Lung (tissue), 12 donors: ENCODE results near the gene MBD3L4. TPM values are rescaled to one million over a fixed set of nuclear protein-coding genes. Genes with fewer than 3 reads are reported as not detected.
A peak's percentile ranks its signal among the peaks of the same experiment; 100 is the strongest.

Experiments used
- ATAC-seq: fragments of 200-7000 bp; cut with Tn5 transposase; one replicate; pipeline ENCODE4 v1.9.1; 2020; ENCODE audit warnings: moderate number of reproducible peaks; ENCODE audit not compliant: insufficient read depth, low FRiP score
- DNase-seq, 3 donors: peaks; one replicate each; pipeline ENCODE4 v3.0.0-alpha.2; 2013 to 2017
- H3K27ac ChIP-seq, 2 donors: one replicate each; pipeline ENCODE4 v1.5.1; 2013; ENCODE audit warnings: mild to moderate bottlenecking in 2 of 2, moderate library complexity in 2 of 2, control low read depth in 1 of 2, inconsistent platforms in 1 of 2, low read depth in 1 of 2, low read length in 1 of 2
- H3K27me3 ChIP-seq, 3 donors: one replicate each; pipeline ENCODE4 v1.5.1; 2013; ENCODE audit warnings: low read length in 2 of 3; ENCODE audit not compliant: control insufficient read depth in 3 of 3, insufficient read depth in 3 of 3
- H3K36me3 ChIP-seq, 4 donors: one replicate each; pipeline ENCODE4 v1.5.1; 2013; ENCODE audit warnings: low read length in 4 of 4, mild to moderate bottlenecking in 1 of 4, moderate library complexity in 1 of 4; ENCODE audit not compliant: control insufficient read depth in 4 of 4, insufficient read depth in 4 of 4
- H3K4me1 ChIP-seq, 5 donors: one replicate each; pipeline ENCODE4 v1.5.1; 2013; ENCODE audit warnings: low read length in 5 of 5, mild to moderate bottlenecking in 2 of 5, moderate library complexity in 1 of 5; ENCODE audit not compliant: control insufficient read depth in 5 of 5, insufficient read depth in 5 of 5
- H3K4me3 ChIP-seq: one replicate; pipeline ENCODE4 v1.5.1; 2013; ENCODE audit warnings: mild to moderate bottlenecking, control low read depth, moderate library complexity
- H3K9ac ChIP-seq, 2 donors: one replicate each; pipeline ENCODE4 v1.5.1; 2013; ENCODE audit warnings: low read length in 2 of 2, control low read depth in 1 of 2; ENCODE audit not compliant: insufficient read depth in 1 of 2
- H3K9me3 ChIP-seq, 4 donors: one replicate each; pipeline ENCODE4 v1.5.1; 2013; ENCODE audit warnings: low read length in 3 of 4, mild to moderate bottlenecking in 1 of 4, moderate library complexity in 1 of 4; ENCODE audit not compliant: control insufficient read depth in 4 of 4, insufficient read depth in 3 of 4
- WGBS, 2 donors: extraction: QIAGEN DNeasy Blood & Tissue Kit; methylation state at CpG; one replicate each; pipeline ENCODE4 v1.1.7; 2013; 5-methylcytosine and 5-hydroxymethylcytosine counted together
- polyA plus RNA-seq, 2 donors: library from polyadenylated mRNA; stranded (reverse); fragments of 200-250 nt; gene quantifications; one replicate each; pipeline ENCODE4 v1.2.1, GENCODE V29; 2013
- total RNA-seq, 2 donors: library from RNA; depleted of rRNA in 1 of 2; stranded (reverse); fragments of >200 nt in 1 of 2; gene quantifications; one replicate each; pipeline ENCODE4 v1.2.1, GENCODE V29; 2014 to 2021
- TF ChIP-seq, protein P1 (sequence below): IDR thresholded peaks from 2 replicates; pipeline ENCODE4 v1.5.1; 2012; ENCODE audit warnings: mild to moderate bottlenecking; ENCODE audit errors: control extremely low read depth, extremely low read depth
- donor health status: control.
- donor health status: control.
- donor health status: Bipolar disorder and iron deficiency.
- donor health status: healthy.
- donor health status: DM: yes; HTN: yes; CAD: no.

MBD3L4 gene
- total and polyA plus RNA-seq, 4 donors, result not detected

DNA sequence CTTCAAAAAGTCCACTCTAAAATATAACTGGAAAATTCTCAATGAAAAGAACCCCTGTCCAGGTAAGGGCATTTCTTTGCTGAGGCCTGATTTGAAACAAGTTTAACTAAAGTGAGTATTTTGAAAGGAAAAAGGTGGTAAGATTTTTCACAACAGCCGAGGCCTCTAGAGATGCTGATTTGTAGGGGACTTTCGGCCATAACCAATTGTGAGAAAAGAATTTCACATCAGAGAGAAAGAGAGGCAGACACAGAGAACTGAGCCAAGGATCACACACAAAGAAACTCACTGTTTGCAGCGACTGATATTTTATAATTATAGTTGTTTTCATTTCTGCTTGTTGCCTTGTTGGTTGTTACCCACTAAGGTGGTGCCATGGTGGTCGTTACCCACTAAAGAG is 43.2 kb downstream of the MBD3L4 start:
- Histone ChIP-seq H3K4me3 (no peak overlapping the region), H3K36me3 (no peaks in the 10 kb centered on the region), H3K4me1 (no peaks in the 10 kb centered on the region), H3K9me3 (peaks cover 0 to 6% (median 2%) of the 10 kb centered on the region in 4 donors), H3K27ac (no peak overlapping the region), H3K27me3 (no peaks in the 10 kb centered on the region), H3K9ac (no peak overlapping the region)
- DNase-seq (no peak), ATAC-seq (no peak)
- TF ChIP-seq, protein P1, sequence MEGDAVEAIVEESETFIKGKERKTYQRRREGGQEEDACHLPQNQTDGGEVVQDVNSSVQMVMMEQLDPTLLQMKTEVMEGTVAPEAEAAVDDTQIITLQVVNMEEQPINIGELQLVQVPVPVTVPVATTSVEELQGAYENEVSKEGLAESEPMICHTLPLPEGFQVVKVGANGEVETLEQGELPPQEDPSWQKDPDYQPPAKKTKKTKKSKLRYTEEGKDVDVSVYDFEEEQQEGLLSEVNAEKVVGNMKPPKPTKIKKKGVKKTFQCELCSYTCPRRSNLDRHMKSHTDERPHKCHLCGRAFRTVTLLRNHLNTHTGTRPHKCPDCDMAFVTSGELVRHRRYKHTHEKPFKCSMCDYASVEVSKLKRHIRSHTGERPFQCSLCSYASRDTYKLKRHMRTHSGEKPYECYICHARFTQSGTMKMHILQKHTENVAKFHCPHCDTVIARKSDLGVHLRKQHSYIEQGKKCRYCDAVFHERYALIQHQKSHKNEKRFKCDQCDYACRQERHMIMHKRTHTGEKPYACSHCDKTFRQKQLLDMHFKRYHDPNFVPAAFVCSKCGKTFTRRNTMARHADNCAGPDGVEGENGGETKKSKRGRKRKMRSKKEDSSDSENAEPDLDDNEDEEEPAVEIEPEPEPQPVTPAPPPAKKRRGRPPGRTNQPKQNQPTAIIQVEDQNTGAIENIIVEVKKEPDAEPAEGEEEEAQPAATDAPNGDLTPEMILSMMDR, result no peak
- WGBS, 2 donors, result 78 to 89% methylated on average over 4 of the region's 4 CpGs

DNA sequence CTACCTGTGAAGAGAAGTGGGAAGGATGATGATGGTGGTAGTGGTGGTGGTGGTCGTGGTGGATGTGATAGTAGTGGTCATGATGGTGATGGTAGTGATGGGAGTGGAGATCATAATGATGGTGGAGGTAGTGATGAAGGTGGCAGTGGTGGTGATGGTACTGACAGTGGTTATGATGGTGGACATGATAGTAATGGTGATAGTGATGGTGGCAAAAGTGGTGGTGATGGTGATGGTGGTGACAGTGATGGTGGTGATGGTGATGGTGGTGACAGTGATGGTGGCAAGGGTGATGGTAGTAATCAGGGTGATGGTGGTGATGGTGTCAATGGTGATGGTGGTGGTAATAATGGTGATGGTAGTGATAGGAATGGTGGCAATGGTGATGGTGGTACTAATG is 44.9 kb downstream of the MBD3L4 start:
- WGBS, 2 donors, result 62 to 73% methylated on average over 1 of the region's 1 CpG
- peaks cover 0 to 6% (median 2%) of the 10 kb centered on the region in 4 donors for H3K9me3 ChIP-seq
- DNase-seq (no peak), ATAC-seq (no peak)
- no peak overlapping the region for H3K4me3 ChIP-seq
- H3K27ac ChIP-seq, result peak overlapping the region in 1 of 2 donors; percentile 20
- TF ChIP-seq, protein P1, result no peak
- no peaks in the 10 kb centered on the region for H3K36me3 ChIP-seq
- H3K4me1 ChIP-seq, result no peaks in the 10 kb centered on the region
- H3K9ac ChIP-seq, result no peak overlapping the region
- H3K27me3 ChIP-seq, result no peaks in the 10 kb centered on the region

GRCh38 chr19:6988257-6988656 is 51.7 kb downstream of the MBD3L4 start:
- H3K27me3 ChIP-seq, result no peaks in the 10 kb centered on the region
- no peak overlapping the region for H3K9ac ChIP-seq
- DNase-seq, result no peak
- H3K4me3 ChIP-seq, result no peak overlapping the region
- H3K27ac ChIP-seq, result no peak overlapping the region
- TF ChIP-seq, protein P1, result no peak
- WGBS, 2 donors, result 39 to 46% methylated on average over 3 of the region's 3 CpGs
- H3K36me3 ChIP-seq, result no peaks in the 10 kb centered on the region
- H3K9me3 ChIP-seq, result peaks cover 0 to 11% (median 6%) of the 10 kb centered on the region in 4 donors
- ATAC-seq, result no peak
- H3K4me1 ChIP-seq, result no peaks in the 10 kb centered on the region

DNA sequence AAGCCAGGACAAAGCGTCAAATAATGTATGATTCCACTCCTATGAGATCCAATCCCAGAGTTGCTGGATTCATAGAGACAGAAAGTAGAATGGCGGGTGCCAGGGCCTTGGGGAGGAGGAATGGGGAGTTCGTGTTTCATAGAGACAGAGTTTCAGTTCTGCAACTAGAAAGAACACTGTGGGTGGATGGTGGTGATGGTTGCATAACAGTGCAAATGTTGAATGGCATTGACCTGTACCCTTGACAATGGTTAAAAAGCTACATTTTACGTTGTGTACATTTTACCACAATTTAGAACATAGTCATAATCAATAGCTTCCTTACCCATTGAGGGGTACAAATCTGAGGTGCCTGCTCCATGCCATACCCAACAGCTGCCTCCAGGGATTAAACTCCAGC is 52.1 kb downstream of the MBD3L4 start:
- H3K4me1 ChIP-seq, result no peaks in the 10 kb centered on the region
- TF ChIP-seq, protein P1, result no peak
- H3K27me3 ChIP-seq, result no peaks in the 10 kb centered on the region
- no peak overlapping the region for H3K9ac ChIP-seq
- H3K27ac ChIP-seq, result no peak overlapping the region
- DNase-seq (no peak), ATAC-seq (no peak)
- H3K36me3 ChIP-seq, result no peaks in the 10 kb centered on the region
- peaks cover 0 to 14% (median 6%) of the 10 kb centered on the region in 4 donors for H3K9me3 ChIP-seq
- 37 to 55% methylated on average over 4 of the region's 4 CpGs for WGBS, 2 donors
- no peak overlapping the region for H3K4me3 ChIP-seq
